Measurements from ENCODE around the gene BRMS1L. TPM values are rescaled to one million over a fixed set of nuclear protein-coding genes. Genes with fewer than 3 reads are reported as not detected.

The BRMS1L gene
- total RNA-seq, 1 donor from 2014 or later = 13.1 TPM

GRCh38 chr14:35910191-35910590 is 84.1 kb downstream of the BRMS1L start:
- no peaks in the 10 kb centered on the region for H3K27me3 Mint-ChIP-seq
- no peaks in the 10 kb centered on the region for H3K9me3 Mint-ChIP-seq (ENCODE audit: low read depth)
- no peak for TF ChIP-seq CTCF (IDR thresholded peaks at IDR 0.05; ENCODE audit: unreplicated experiment)
- no peaks in the 10 kb centered on the region for H3K4me1 Mint-ChIP-seq (ENCODE audit: low read depth)
- no peak overlapping the region for H3K4me3 Mint-ChIP-seq (ENCODE audit: low read depth)
- no peaks in the 10 kb centered on the region for H3K36me3 Mint-ChIP-seq (ENCODE audit: insufficient read depth)
- H3K27ac Mint-ChIP-seq = no peak overlapping the region
- DNase-seq (ENCODE audit: low spot score, unreplicated experiment) = no peak

GRCh38 chr14:35911097-35911496 is 85.0 kb downstream of the BRMS1L start:
- no peaks in the 10 kb centered on the region for H3K36me3 Mint-ChIP-seq (ENCODE audit: insufficient read depth)
- H3K4me1 Mint-ChIP-seq (ENCODE audit: low read depth) = peaks cover 4% of the 10 kb centered on the region
- no peak for TF ChIP-seq CTCF (IDR thresholded peaks at IDR 0.05; ENCODE audit: unreplicated experiment)
- H3K9me3 Mint-ChIP-seq (ENCODE audit: low read depth) = no peaks in the 10 kb centered on the region
- H3K4me3 Mint-ChIP-seq (ENCODE audit: low read depth) = no peak overlapping the region
- no peaks in the 10 kb centered on the region for H3K27me3 Mint-ChIP-seq
- H3K27ac Mint-ChIP-seq = no peak overlapping the region
- no peak for DNase-seq (ENCODE audit: low spot score, unreplicated experiment)

GRCh38 chr14:35915185-35915584 is 89.0 kb downstream of the BRMS1L start:
- Mint-ChIP-seq H3K36me3 (ENCODE audit: insufficient read depth) (no peaks in the 10 kb centered on the region), H3K27me3 (peaks cover 3% of the 10 kb centered on the region), H3K4me3 (ENCODE audit: low read depth) (no peak overlapping the region), H3K4me1 (ENCODE audit: low read depth) (peaks cover 6% of the 10 kb centered on the region), H3K9me3 (ENCODE audit: low read depth) (no peaks in the 10 kb centered on the region), H3K27ac (no peak overlapping the region)
- no peak for DNase-seq (ENCODE audit: low spot score, unreplicated experiment)
- no peak for TF ChIP-seq CTCF (IDR thresholded peaks at IDR 0.05; ENCODE audit: unreplicated experiment)

GRCh38 chr14:35915775-35916174 is 89.6 kb downstream of the BRMS1L start:
- peaks cover 6% of the 10 kb centered on the region for H3K4me1 Mint-ChIP-seq (ENCODE audit: low read depth)

More at GRCh38 chr14:35915775-35916174, 89.6 kb downstream of the BRMS1L start:
- TF ChIP-seq CTCF (IDR thresholded peaks at IDR 0.05; ENCODE audit: unreplicated experiment) = no peak
- peaks cover 3% of the 10 kb centered on the region for H3K27me3 Mint-ChIP-seq
- no peak overlapping the region for H3K4me3 Mint-ChIP-seq (ENCODE audit: low read depth)
- H3K27ac Mint-ChIP-seq = no peak overlapping the region
- no peaks in the 10 kb centered on the region for H3K36me3 Mint-ChIP-seq (ENCODE audit: insufficient read depth)
- no peak for DNase-seq (ENCODE audit: low spot score, unreplicated experiment)
- H3K9me3 Mint-ChIP-seq (ENCODE audit: low read depth) = no peaks in the 10 kb centered on the region

Other genes with a start within 250 kb of the BRMS1L start
- gene RALGAPA1, start 17.0 kb upstream of the BRMS1L start, total RNA-seq = 57.0 and 58.7 TPM in 2 replicates